NAMALWA (cell line): ENCODE measurements around the gene SLC5A10.
"Not testable (repeated sequence)": the region's sequence is repeated elsewhere in the genome, so short reads cannot be mapped to it uniquely, and the experiment has no call there.

Experiments
- DNase-seq: peaks from one replicate; pipeline ENCODE4 v3.0.0-alpha.2; 2015; ENCODE audit warnings: low spot score

SLC5A10 gene

DNA sequence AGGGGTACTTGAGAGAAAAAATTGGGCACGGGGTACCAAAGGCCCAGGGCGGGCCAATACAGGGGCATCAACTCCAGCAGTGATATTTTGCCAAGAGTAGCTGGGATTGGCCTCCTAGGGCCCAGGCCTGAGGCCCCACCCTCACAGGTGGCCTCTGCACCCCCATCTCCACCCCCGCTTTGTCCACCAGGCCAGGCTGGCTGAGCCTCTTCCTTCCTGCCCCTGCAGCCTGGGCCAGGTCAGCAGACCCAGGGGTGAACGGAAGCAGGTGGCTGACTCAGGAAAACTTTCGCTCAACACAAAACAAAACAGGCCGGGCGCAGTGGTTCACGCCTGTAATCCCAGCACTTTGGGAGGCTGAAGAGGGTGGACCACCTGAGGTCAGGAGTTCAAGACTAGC is 91.1 kb downstream of the SLC5A10 start:
- DNase-seq, result not testable (repeated sequence)

DNA sequence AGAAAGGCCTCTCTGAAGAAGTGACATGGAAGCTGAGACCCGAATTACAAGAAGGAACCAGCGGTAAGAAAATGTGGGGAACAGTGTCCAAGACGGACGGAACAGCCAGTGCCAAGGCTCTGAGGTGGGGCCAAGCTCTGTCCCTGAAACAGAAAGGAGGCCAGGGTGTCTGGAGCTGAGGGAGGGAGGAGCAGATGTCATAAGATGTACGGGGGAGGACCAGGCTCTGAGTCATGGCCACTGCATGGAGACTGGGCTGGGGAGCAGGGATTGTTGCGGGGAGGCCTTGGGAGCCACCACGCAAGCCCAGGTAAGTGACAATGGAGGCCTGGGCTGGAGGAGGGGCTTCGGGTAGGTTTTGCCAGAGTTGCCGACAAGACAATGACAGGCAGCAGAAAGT is 92.7 kb downstream of the SLC5A10 start:
- not testable (repeated sequence) for DNase-seq

- not testable (repeated sequence) for DNase-seq
These were observed 94.9 kb downstream of the SLC5A10 start, which contains the start of gene GRAP for GRCh38 chr17:19046782-19047375. GRAP (minus strand) TSS chr17:19046957; CDS start chr17:19046926, 31 bp downstream.

GRCh38 chr17:19047510-19047909 is 95.5 kb downstream of the SLC5A10 start:
- not testable (repeated sequence) for DNase-seq

DNA sequence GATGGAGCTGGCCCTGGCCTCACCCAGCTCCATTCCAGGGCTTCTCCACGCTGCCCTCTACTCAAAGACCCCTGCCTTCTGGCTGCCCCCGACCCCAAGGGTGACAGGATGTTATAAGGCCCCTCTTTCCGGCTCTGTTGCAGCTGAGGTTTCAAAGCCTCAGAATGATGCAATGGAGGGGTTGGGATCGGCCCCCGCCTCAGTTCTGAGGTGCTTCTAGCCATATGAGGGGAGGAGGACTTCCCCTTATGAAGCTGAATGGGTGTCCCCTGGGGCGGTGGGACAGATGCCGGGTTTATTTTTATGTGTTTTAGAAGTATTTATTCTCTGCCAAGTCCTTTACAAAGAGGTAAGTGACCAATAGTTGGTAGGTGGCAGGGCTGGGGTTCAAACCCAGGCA is 96.9 kb downstream of the SLC5A10 start:
- not testable (repeated sequence) for DNase-seq

- DNase-seq, result not testable (repeated sequence)
These were observed 103.5 kb downstream of the SLC5A10 start for GRCh38 chr17:19055447-19055846.

DNA sequence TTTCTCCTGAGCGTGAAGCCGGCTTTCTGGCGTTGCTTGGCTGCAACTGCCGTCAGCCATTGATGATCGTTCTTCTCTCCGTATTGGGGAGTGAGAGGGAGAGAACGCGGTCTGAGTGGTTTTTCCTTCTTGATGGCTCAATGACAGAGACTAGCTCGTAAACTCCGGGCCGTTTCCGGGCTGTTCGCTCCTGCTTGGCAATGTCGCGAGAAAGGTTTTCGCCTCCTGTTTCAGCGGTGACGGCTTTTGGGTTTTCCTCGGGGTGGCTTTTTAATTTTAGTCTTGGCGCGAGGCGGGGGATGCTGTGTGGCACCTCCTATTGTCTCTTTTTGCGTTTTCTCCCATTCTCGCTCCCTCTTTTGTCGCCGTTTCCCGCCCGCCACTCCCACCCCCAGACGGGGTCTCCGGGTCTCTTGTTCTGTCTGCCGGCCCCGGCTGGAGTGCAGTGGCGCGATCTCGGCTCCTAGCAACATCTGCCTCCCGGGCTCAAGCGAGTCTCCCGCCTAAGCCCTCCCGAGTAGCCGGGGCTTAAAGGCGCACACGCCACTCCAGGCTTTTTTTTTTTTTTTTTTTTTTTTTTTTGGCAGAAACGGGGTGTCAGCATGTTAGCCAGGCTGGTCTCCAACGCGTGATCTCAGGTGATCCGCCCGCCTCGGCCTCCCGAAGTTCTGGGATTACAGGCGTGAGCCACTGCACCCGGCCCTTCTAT is 110.2 kb downstream of the SLC5A10 start:
- not testable (repeated sequence) for DNase-seq

- not testable (repeated sequence) for DNase-seq
These were observed 110.9 kb downstream of the SLC5A10 start for GRCh38 chr17:19062718-19063325.

- DNase-seq, result not testable (repeated sequence)
These were observed 111.5 kb downstream of the SLC5A10 start for GRCh38 chr17:19063326-19063956.

- peak; percentile 0 for DNase-seq
These were observed 112.4 kb downstream of the SLC5A10 start for GRCh38 chr17:19064378-19064777.

- DNase-seq, result not testable (repeated sequence)
These were observed 118.6 kb downstream of the SLC5A10 start for GRCh38 chr17:19070318-19071168.
